ENCODE data around the gene AHCTF1. TPM values are rescaled to one million over a fixed set of nuclear protein-coding genes. Genes with fewer than 3 reads are reported as not detected.

Gene AHCTF1, protein sequence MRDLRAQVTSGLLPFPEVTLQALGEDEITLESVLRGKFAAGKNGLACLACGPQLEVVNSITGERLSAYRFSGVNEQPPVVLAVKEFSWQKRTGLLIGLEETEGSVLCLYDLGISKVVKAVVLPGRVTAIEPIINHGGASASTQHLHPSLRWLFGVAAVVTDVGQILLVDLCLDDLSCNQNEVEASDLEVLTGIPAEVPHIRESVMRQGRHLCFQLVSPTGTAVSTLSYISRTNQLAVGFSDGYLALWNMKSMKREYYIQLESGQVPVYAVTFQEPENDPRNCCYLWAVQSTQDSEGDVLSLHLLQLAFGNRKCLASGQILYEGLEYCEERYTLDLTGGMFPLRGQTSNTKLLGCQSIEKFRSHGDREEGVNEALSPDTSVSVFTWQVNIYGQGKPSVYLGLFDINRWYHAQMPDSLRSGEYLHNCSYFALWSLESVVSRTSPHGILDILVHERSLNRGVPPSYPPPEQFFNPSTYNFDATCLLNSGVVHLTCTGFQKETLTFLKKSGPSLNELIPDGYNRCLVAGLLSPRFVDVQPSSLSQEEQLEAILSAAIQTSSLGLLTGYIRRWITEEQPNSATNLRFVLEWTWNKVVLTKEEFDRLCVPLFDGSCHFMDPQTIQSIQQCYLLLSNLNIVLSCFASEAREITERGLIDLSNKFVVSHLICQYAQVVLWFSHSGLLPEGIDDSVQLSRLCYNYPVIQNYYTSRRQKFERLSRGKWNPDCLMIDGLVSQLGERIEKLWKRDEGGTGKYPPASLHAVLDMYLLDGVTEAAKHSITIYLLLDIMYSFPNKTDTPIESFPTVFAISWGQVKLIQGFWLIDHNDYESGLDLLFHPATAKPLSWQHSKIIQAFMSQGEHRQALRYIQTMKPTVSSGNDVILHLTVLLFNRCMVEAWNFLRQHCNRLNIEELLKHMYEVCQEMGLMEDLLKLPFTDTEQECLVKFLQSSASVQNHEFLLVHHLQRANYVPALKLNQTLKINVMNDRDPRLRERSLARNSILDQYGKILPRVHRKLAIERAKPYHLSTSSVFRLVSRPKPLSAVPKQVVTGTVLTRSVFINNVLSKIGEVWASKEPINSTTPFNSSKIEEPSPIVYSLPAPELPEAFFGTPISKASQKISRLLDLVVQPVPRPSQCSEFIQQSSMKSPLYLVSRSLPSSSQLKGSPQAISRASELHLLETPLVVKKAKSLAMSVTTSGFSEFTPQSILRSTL (N-terminal part only)
- 43.4 and 62.9 TPM in 2 replicates for total RNA-seq (2014; rRNA removed; shearing (Covaris generic))

DNA sequence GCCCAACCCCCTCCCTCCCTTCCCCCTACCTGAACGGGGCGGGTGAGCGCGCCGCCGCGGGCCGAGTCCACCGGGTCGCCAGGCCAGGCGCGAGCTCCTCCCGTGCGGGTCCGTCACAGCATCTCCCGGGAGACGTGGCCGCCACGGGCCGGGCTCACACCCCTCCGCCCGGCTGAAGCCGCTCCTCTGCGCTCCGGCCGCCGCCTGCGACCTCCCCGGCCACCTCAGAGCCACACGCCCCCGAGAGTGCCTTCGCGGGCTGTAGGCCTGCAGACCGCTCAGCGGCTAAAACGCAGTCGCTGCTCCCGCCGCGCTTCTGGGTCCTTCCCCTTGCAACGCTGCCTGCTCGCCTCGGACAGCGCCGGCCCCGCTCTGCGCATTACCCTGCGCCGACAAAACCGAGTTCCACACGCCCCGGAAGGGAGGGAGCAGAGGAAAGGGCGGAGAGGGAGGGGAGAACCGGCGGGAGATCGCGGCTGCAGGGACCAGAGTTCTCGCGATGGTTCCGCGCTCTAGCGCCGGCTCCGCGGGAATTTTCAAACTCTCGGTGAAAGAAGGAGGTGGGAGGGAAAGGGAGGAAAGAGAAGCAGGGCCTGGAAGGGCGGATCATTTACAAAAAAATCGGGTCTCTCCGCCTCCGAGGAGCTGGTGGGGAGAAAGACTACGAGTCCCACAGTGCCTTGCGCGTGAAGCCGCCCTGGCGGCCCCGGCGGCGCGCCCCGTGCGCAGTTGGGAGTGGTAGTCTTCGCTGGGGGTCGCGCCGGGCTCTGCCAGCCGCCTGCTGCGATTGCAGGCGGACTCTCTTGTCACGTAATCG lies at the start of gene AHCTF1:
TSS of gene AHCTF1 (minus strand) at position 400 of the 817 bp plus-strand sequence. CDS start 13,578 bp downstream, outside the sequence.
- Histone ChIP-seq H3K4me3 (ENCODE audit: insufficient read depth, low read depth, low read length) (peak within 1 kb of the TSS; percentile 100), H3K27me3 (ENCODE audit: control insufficient read depth, insufficient read depth, low read length) (no peaks in the 10 kb centered on the region), H3K36me3 (replicated peaks; ENCODE audit: control insufficient read depth, insufficient read depth, low read length) (no peaks in the 10 kb centered on the region)
- DNase-seq = peak; percentile 96

DNA sequence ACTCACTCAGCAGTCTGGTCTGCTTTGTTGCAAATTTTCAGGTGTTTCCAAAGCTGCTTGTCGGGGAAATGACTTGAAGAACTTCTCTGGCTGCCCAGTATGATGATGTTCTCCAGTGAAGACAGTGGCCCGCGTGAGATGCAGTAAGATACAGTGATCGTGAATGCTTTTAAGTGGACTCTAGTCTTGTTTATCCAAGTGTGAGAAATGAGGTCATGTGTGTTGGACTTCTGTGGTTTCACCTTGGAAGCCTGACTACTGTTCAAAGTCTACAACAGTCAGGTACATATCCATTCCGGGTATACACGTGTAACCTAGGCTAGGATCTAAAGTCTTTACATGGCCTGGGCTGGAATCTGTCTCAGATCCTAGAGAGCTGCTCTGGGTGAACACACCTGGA lies 47.0 kb upstream of the AHCTF1 start:
- no peaks in the 10 kb centered on the region for H3K27me3 ChIP-seq (ENCODE audit: control insufficient read depth, insufficient read depth, low read length)
- peaks cover 5% of the 10 kb centered on the region for H3K36me3 ChIP-seq (replicated peaks; ENCODE audit: control insufficient read depth, insufficient read depth, low read length)
- H3K4me3 ChIP-seq (ENCODE audit: insufficient read depth, low read depth, low read length) = no peak overlapping the region
- no peak for DNase-seq

DNA sequence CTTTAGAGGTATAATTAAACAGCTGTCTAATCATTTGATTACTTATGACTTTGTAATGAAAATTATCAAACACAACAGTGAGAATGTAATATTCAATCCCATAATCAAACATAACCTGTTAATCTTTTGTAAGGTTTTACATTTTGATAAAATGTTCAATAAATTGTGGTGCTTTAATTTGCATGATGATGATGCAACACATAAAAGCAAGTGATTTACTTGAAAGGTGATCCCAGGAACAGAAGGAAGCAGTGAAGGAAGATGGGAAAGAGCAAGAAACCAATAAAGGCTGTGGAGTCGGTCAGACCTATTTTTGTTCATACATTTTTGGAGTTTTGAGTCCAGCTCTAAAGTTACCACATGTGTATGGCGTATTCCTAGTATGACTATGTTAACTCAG lies 46.5 kb upstream of the AHCTF1 start:
- peaks cover 4% of the 10 kb centered on the region for H3K36me3 ChIP-seq (replicated peaks; ENCODE audit: control insufficient read depth, insufficient read depth, low read length)
- H3K27me3 ChIP-seq (ENCODE audit: control insufficient read depth, insufficient read depth, low read length) = no peaks in the 10 kb centered on the region
- DNase-seq = no peak
- no peak overlapping the region for H3K4me3 ChIP-seq (ENCODE audit: insufficient read depth, low read depth, low read length)

DNA sequence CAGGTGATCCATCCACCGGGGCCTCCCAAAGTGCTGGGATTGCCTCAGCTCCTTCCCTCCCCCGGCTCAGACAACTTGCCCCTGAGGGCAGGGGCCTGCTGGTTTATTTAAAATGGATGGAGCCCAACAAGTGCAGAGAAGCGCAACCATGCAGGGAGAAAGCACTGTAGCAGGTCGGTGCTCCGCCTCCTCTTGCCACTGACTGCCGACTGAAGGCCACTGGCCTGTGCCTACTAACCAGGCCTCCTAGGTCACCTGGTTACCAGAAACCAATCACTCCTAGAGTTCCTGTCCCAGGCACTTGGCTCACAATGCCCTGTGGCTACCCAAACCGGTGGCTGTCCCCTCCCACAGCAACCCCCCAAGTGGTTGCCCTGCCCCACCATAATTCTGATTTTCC lies 40.2 kb upstream of the AHCTF1 start:
- Histone ChIP-seq H3K4me3 (ENCODE audit: insufficient read depth, low read depth, low read length) (no peak overlapping the region), H3K27me3 (ENCODE audit: control insufficient read depth, insufficient read depth, low read length) (no peaks in the 10 kb centered on the region), H3K36me3 (replicated peaks; ENCODE audit: control insufficient read depth, insufficient read depth, low read length) (peaks cover 2% of the 10 kb centered on the region; the same call in 1 of the 2 replicates)
- peak; percentile 28 for DNase-seq

DNA sequence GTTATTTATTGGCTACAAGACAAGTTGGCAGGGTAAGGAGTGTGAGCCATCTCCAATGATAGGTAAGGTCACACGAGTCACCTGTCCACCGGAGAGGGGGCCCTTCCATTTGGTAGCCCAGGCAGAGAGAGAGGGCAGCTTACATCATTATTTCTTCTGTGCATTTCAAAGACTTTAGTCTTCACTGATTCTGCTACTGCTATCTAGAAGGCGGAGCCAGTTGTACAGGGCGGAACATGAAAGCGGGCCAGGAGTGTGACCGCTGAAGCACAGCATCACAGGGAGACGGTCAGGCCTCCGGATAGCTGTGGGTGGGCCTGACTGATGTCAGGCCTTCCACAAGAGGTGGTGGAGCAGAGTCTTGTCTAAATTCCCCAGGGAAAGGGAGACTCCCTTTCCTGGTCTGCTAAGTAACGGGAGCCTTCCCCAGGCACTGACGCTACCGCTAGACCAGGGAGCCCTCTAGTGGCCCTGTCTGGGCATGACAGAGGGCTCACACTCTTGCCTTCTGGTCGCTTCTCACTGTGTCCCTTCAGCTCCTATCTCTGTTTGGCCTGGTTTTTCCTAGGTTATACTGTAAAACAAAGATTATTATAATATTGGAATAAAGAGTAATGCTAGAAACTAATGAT lies 39.5 kb upstream of the AHCTF1 start:
- Histone ChIP-seq H3K4me3 (ENCODE audit: insufficient read depth, low read depth, low read length) (no peak overlapping the region), H3K27me3 (ENCODE audit: control insufficient read depth, insufficient read depth, low read length) (no peaks in the 10 kb centered on the region), H3K36me3 (replicated peaks; ENCODE audit: control insufficient read depth, insufficient read depth, low read length) (peaks cover 2% of the 10 kb centered on the region; the same call in 1 of the 2 replicates)
- DNase-seq = no peak

DNA sequence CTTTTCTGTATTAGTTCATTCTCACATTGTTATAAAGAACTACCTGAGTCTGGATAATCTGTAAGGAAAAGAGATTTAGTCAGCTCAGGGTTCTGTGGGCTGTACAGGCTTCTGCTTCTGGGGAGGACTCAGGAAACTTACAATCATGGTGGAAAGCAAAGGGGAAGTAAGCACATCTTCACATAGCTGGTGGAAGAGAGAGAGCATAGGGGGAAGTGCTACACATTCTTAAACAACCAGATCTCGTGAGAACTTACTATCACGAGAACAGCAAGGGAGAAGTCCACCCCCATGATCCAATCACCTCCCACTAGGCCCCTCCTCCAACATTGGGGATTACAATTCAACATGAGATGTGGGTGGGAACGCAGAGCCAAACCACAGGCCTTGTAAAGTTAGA lies 37.9 kb upstream of the AHCTF1 start:
- DNase-seq = no peak
- peaks cover 2% of the 10 kb centered on the region; the same call in 1 of the 2 replicates for H3K36me3 ChIP-seq (replicated peaks; ENCODE audit: control insufficient read depth, insufficient read depth, low read length)
- H3K4me3 ChIP-seq (ENCODE audit: insufficient read depth, low read depth, low read length) = no peak overlapping the region
- no peaks in the 10 kb centered on the region for H3K27me3 ChIP-seq (ENCODE audit: control insufficient read depth, insufficient read depth, low read length)

DNA sequence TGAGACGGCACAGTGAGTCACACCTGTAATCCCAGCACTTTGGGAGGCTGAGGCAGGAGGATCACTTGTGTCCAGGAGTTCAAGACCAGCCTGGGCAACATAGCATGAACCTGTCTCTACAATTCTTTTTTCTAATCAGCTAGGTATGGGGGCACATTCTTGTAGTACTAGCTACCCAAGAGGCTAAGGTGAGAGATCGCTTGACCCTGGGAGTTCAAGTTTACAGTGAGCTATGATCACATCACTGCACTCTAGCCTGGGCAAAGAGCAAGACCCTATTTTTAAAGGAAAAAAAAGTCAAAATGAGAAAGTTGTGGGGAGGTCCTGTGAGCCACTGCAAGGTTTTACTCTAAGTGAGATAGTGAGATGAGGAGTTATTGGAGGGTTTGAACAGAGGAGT lies 34.8 kb upstream of the AHCTF1 start:
- H3K4me3 ChIP-seq (ENCODE audit: insufficient read depth, low read depth, low read length) = no peak overlapping the region
- H3K36me3 ChIP-seq (replicated peaks; ENCODE audit: control insufficient read depth, insufficient read depth, low read length) = peaks cover 4% of the 10 kb centered on the region; the same call in 1 of the 2 replicates
- H3K27me3 ChIP-seq (ENCODE audit: control insufficient read depth, insufficient read depth, low read length) = no peaks in the 10 kb centered on the region
- DNase-seq = no peak

DNA sequence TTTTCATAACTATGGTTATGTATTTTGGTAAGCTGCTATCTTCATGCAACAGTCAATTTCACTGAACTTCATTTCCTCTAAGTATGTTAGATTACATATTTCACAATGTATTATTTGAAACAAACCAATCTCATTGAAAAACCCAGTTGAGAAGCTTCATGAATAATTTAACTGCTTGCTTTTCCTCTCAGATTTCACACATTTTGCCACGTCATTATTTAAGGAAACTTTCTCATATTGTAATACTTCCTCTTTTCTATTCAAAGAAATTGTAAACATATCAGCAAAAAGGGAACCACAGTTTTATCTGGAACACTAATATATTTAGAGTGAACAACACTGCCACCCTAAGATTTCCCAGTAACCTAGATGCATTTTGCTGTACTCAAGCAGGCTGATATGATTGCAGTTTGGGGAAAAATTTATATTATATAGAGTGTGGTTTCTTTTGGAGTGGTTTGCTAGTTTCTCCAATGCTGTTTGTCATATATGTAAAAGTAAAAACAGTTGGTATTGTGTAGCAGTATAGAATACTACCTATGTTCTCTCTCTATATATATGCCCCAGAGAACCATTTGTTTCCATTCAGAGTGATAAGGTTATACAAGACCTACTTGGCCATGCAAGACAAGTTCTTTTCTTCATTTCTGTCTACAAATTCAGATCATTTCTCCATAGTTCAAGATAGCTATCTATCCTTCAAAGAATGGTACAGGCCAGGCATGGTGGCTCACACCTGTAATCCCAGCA lies 28.4 kb upstream of the AHCTF1 start:
- Histone ChIP-seq H3K4me3 (ENCODE audit: insufficient read depth, low read depth, low read length) (no peak overlapping the region), H3K36me3 (replicated peaks; ENCODE audit: control insufficient read depth, insufficient read depth, low read length) (peaks cover 2% of the 10 kb centered on the region; the same call in 1 of the 2 replicates), H3K27me3 (ENCODE audit: control insufficient read depth, insufficient read depth, low read length) (no peaks in the 10 kb centered on the region)
- DNase-seq = no peak

DNA sequence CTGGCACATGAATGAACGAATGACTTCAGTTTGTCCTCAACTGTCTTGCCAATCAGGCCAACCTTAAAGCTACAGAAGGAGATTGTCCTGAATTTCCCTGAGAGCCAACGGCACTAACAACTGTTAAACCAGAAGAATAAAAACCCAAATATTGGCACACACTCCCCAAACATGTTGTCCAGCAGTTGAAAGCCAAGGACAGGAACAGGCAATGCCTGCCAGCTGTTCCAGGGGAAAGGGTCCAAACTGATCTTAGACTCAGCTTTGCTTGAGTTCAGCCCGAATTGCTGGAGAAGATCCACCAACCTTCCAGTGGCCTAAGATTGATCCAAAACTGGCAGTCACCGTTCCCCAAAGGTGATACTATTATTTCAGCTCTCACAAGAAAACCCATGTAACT lies 22.4 kb upstream of the AHCTF1 start:
- no peaks in the 10 kb centered on the region; the same call in 1 of the 2 replicates for H3K36me3 ChIP-seq (replicated peaks; ENCODE audit: control insufficient read depth, insufficient read depth, low read length)
- H3K27me3 ChIP-seq (ENCODE audit: control insufficient read depth, insufficient read depth, low read length) = no peaks in the 10 kb centered on the region
- H3K4me3 ChIP-seq (ENCODE audit: insufficient read depth, low read depth, low read length) = no peak overlapping the region
- no peak for DNase-seq

DNA sequence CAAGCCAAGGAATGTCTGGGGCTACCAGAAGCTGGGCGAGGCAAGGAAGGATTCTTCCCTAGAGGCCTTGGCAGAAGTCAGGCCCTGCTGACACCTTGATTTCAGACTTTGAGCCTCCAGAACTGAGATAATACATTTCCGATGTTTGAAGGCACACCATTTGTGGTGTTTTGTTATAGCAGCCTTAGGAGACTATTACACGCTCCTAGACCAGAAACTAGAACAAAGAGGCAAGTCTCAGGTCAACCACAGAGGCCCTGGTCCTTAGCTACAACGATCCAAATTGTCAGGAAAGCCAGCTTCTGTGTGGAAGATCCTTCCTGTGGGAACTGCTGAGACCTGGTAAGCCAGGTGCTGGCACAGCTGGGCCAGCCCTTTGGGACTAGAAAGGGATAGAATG lies 19.7 kb upstream of the AHCTF1 start:
- Histone ChIP-seq H3K36me3 (replicated peaks; ENCODE audit: control insufficient read depth, insufficient read depth, low read length) (no peaks in the 10 kb centered on the region; the same call in 1 of the 2 replicates), H3K27me3 (ENCODE audit: control insufficient read depth, insufficient read depth, low read length) (no peaks in the 10 kb centered on the region), H3K4me3 (ENCODE audit: insufficient read depth, low read depth, low read length) (no peak overlapping the region)
- no peak for DNase-seq

DNA sequence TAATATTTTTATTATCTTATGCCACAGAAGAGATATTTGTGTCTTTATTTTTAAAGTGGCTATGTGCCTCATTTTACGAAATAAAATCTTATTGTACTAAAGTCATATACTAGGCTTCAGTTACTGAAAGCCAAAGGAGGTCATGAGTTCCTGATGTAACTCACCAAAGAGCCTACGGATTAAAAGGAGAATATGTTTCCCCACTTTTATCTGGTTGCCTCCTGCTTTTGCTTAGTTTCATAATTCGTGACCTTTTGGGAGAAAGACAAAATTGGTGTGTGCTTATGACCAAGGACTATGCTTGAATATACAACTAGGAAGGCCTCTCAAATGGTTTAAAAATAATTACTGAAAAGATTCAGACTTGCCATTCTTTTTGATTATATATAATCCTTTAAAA lies 18.2 kb upstream of the AHCTF1 start:
- no peaks in the 10 kb centered on the region for H3K27me3 ChIP-seq (ENCODE audit: control insufficient read depth, insufficient read depth, low read length)
- DNase-seq = no peak
- no peak overlapping the region for H3K4me3 ChIP-seq (ENCODE audit: insufficient read depth, low read depth, low read length)
- no peaks in the 10 kb centered on the region; the same call in 1 of the 2 replicates for H3K36me3 ChIP-seq (replicated peaks; ENCODE audit: control insufficient read depth, insufficient read depth, low read length)

DNA sequence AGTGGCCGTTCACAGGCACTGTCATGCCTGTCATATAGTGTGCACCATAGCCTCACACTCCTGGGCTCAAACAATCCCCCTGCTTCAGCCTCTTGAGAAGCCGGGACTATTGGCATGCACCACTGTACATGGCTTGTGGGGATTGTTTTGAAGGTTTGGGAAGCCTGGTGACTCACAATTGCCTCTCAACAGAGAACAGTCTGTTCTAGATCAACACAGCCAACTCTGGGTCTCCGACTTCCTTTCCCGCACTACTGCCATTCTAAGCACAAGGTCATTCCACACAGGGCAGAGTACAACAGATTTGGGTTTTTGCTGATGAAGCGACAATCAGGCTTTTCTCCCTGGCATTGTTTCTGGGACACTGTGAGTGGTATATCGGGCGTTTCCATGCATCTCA lies 15.5 kb upstream of the AHCTF1 start:
- Histone ChIP-seq H3K27me3 (ENCODE audit: control insufficient read depth, insufficient read depth, low read length) (no peaks in the 10 kb centered on the region), H3K36me3 (replicated peaks; ENCODE audit: control insufficient read depth, insufficient read depth, low read length) (no peaks in the 10 kb centered on the region; the same call in 1 of the 2 replicates), H3K4me3 (ENCODE audit: insufficient read depth, low read depth, low read length) (no peak overlapping the region)
- DNase-seq = no peak

DNA sequence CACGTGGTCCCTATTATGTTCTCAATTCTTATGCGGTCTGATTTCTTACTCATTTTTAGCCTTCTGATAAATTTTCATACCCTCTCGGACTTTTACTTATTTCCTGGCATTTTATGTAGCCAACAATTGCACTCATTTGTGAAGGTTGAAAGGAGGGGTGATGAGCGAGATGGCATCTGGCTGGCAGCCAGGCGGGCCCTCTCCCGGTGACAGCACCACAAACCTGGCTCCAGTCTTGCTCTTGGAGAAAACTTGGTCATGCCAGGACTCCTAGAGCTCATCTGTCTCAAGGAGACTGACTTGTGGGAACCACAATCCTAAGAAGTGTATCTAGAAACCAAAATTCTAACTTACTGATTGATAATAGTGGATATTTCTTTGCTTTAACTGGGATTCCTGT lies 14.6 kb upstream of the AHCTF1 start:
- Histone ChIP-seq H3K27me3 (ENCODE audit: control insufficient read depth, insufficient read depth, low read length) (no peaks in the 10 kb centered on the region), H3K4me3 (ENCODE audit: insufficient read depth, low read depth, low read length) (no peak overlapping the region), H3K36me3 (replicated peaks; ENCODE audit: control insufficient read depth, insufficient read depth, low read length) (no peaks in the 10 kb centered on the region; the same call in 1 of the 2 replicates)
- DNase-seq = no peak
